NB4 (cell line): ENCODE data around the gene RBCK1.

Experiments
- CTCF ChIP-seq: IDR thresholded peaks from one replicate; pipeline ENCODE4 v1.5.1; 2012; ENCODE audit warnings: low read depth, low read length
- MAX ChIP-seq: IDR thresholded peaks from 2 replicates; pipeline ENCODE4 v1.6.1; 2011; ENCODE audit warnings: low read depth, low read length
- POLR2A ChIP-seq: IDR thresholded peaks from 2 replicates; pipeline ENCODE4 v1.6.1; 2011; ENCODE audit warnings: mild to moderate bottlenecking; ENCODE audit not compliant: insufficient read length; ENCODE audit errors: extremely low read depth

- TF ChIP-seq MAX = no peak
- TF ChIP-seq POLR2A = no peak
- TF ChIP-seq CTCF = no peak
Measured at GRCh38 chr20:366719-367485, 41.2 kb upstream of the RBCK1 start.
